ENCODE data around the gene NAA16. TPM values are rescaled to one million over a fixed set of nuclear protein-coding genes. Genes with fewer than 3 reads are reported as not detected.

The NAA16 gene
- total RNA-seq, 2 donors from 2014 or later, result 12.6 to 13.5 TPM

DNA sequence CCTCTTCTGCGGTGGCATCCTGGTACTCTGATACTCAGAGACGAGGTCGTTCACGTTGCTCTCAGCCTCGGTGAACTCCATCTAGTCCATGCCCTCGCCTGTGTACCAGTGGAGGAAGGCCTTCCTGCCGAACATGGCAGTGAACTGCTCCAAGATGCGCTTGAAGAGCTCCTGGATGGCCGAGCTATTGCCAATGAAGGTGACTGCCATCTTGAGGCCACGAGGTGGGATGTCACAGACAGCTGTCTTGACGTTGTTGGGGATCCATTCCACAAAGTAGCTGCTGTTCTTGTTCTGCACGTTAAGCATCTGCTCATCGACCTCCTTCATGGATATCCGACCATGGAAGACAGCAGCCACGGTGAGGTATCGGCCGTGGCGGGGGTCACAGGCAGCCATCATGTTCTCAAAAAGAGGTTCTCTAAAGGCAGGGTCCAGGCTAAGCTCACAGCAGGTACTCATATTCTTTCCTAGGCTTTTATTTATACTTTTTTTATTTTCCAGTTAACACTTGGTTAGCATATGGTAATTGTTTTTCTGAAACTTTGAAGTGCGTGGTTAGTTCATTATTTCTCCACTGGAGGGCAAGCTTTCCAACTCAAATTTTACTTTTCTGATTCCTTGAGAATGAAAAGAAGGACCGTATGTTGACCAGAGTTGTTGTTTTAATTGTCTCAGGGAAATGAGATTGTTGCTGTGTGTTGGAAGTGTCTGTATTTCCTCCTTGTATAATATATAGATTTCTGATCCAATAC lies 73.9 kb downstream of the NAA16 start:
- Histone ChIP-seq H3K9ac (ENCODE audit: low read depth in 2 of 2, low read length in 2 of 2) (no peak overlapping the region), H3K27ac (no peak overlapping the region), H3K9me3 (no peaks in the 10 kb centered on the region), H3K4me3 (no peak overlapping the region), H3K27me3 (no peaks in the 10 kb centered on the region), H3K4me1 (no peaks in the 10 kb centered on the region), H3K36me3 (no peaks in the 10 kb centered on the region)
- TF ChIP-seq CTCF (IDR thresholded peaks at IDR 0.05), result peak; percentile 27
- no peak for DNase-seq
- intact Hi-C loops (cut with DNase I), result no loop called here

DNA sequence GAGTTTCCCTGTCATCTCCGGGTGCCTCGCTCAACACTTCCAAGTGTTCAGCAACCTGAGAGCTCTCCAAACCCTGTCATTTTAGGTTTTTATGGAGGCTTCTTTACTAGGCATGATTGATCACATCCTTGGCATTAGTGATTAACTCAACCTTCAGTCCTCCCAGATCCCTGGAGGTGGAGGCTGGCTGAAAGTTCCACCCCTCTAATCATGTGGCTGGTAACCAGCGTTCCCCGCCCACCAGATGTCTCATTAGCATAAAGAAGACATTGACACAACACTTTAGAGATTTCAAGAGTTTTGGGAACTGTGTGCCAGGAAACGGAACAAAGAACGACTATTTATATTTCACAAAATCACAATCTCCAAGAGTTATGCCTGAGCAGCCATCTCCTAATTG lies 75.1 kb downstream of the NAA16 start:
- Histone ChIP-seq H3K27ac (no peak overlapping the region), H3K4me1 (no peaks in the 10 kb centered on the region), H3K9me3 (no peaks in the 10 kb centered on the region), H3K36me3 (no peaks in the 10 kb centered on the region), H3K9ac (ENCODE audit: low read depth in 2 of 2, low read length in 2 of 2) (no peak overlapping the region), H3K27me3 (no peaks in the 10 kb centered on the region), H3K4me3 (no peak overlapping the region)
- intact Hi-C loops (cut with DNase I), result no loop called here
- TF ChIP-seq CTCF (IDR thresholded peaks at IDR 0.05), result no peak
- no peak for DNase-seq

- H3K9ac ChIP-seq (ENCODE audit: low read depth in 2 of 2, low read length in 2 of 2), result no peak overlapping the region
- no peaks in the 10 kb centered on the region for H3K36me3 ChIP-seq
- intact Hi-C loops (cut with DNase I), result no loop called here
- no peaks in the 10 kb centered on the region for H3K27me3 ChIP-seq
- TF ChIP-seq CTCF (IDR thresholded peaks at IDR 0.05), result no peak
- no peak overlapping the region for H3K27ac ChIP-seq
- H3K4me1 ChIP-seq, result no peaks in the 10 kb centered on the region
- H3K9me3 ChIP-seq, result no peaks in the 10 kb centered on the region
- no peak overlapping the region for H3K4me3 ChIP-seq
- DNase-seq, result no peak
Observed at GRCh38 chr13:41387576-41387975, 76.5 kb downstream of the NAA16 start.

GRCh38 chr13:41388143-41388881 lies 77.2 kb downstream of the NAA16 start:
- no peaks in the 10 kb centered on the region for H3K4me1 ChIP-seq
- no peak for TF ChIP-seq CTCF (IDR thresholded peaks at IDR 0.05)
- no peak overlapping the region for H3K27ac ChIP-seq
- H3K4me3 ChIP-seq, result no peak overlapping the region
- no peak for DNase-seq
- no peaks in the 10 kb centered on the region for H3K9me3 ChIP-seq
- H3K9ac ChIP-seq (ENCODE audit: low read depth in 2 of 2, low read length in 2 of 2), result no peak overlapping the region
- H3K27me3 ChIP-seq, result no peaks in the 10 kb centered on the region
- intact Hi-C loops (cut with DNase I), result no loop called here
- no peaks in the 10 kb centered on the region for H3K36me3 ChIP-seq

DNA sequence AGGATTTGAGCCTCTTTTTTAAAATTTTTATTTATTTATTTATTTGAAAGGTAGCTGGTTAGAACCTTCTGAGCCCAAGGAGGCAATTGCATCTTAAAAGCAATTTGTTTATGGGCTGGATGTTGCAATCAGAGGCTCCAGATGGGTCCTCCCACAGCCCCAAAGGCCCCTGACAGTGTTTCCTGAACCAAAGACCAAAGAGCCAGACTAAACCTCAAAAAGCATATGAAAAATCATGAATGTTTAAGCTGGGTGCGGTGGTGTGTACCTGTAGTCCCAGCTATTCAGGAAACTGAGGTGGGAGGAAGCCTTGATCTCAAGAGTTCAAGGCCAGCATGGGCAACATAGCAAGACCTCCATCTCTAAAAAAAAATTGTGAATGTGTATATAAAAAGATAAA lies 78.5 kb downstream of the NAA16 start:
- Histone ChIP-seq H3K4me3 (no peak overlapping the region), H3K36me3 (no peaks in the 10 kb centered on the region), H3K27ac (no peak overlapping the region), H3K27me3 (no peaks in the 10 kb centered on the region), H3K4me1 (no peaks in the 10 kb centered on the region), H3K9ac (ENCODE audit: low read depth in 2 of 2, low read length in 2 of 2) (no peak overlapping the region), H3K9me3 (no peaks in the 10 kb centered on the region)
- TF ChIP-seq CTCF (IDR thresholded peaks at IDR 0.05), result no peak
- intact Hi-C loops (cut with DNase I), result no loop called here
- no peak for DNase-seq
